M059J (cell line): ENCODE measurements around the gene RBMS2. TPM values are rescaled to one million over a fixed set of nuclear protein-coding genes. Genes with fewer than 3 reads are reported as not detected.

Experiments
- DNase-seq: peaks from one replicate; pipeline ENCODE4 v3.0.0-alpha.2; 2012; ENCODE audit warnings: low read depth
- total RNA-seq: library from RNA; depleted of rRNA; stranded (reverse); fragments of >200 nt; shearing (Covaris generic); gene quantifications from 2 replicates; pipeline ENCODE4 v1.2.3, GENCODE V29; 2014; rRNA removed

RBMS2 gene
- total RNA-seq, 1 experiment from 2014 or later: 14.8 TPM

DNA sequence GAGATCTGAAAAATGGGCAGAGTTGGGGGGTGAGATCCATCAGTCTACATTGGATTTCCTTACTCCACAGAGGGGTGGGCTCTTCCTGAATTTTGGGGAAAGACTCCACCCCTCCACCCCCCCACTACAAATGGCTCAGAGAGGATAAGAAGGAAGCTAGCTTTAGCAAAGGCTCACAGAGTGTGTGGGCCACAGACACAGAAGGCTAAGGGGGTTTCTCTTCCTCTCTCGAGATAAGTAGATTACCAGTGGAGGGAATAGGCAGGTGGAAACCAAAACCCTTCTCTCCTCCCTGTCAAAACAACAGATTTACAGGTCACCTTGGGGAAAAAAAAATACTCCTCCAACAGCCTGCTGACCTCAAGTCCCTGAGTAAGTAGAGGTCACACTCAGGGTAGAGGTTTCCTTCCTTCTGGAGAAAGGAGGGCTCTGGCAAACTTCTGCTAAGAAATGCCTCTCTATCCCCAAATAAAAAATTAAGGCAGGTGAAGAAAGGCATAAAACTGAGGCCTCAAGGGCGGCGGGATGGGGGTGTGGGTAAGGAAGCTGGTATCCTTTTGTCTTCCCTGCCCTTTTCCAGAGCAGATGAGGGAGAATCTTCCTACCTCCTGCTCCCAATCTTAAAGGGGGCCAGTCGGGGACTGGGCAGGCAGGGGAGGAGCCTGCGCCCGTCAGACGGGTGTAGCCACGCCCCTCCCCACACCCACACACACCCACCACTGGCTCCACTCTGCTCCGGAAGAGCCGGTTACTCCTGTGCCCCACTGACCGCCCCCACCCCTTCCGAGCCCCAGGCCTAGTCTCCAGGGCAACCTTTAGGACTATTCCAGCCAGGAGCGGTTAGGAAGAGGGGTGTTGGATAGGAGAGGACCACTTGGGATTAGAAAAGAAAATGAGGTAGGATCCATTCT lies 110.4 kb downstream of the RBMS2 start:
- peak; percentile 12 for DNase-seq

DNA sequence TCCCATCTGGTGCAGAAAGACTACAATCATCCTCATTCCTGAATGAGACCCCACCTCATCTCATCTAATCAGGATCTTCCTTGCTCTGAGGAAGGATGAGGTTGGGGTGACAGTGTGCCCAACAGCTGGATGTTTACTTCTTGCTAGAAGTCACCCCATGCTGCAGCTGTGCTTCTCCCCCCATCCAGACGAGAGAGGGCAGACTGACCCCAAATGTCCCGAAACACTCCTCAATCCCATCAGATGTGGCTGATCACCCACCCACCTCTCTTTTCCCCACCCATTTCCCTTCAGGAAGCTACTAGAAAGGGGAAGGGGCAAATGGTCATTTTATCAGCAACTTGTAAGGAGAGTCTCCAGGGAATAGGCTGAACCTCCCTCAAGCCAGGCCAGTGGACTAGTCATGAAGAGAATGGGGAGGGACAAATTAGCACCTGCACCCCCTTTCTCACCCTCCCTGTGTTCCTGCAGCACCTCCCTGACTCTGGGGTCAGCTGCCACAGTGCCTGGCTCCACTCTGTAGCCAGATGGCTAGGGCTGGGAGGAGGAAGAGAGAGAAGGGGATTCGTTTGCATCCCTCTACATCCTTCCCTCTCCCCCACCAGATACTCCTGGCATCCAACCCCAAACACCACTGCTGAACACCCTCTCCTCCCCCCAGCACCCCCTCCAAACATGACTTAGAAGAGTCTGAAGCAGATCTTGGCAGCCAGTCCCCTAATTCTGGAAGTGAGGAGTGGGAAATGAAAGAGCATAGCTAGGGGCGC lies 111.3 kb downstream of the RBMS2 start:
- no peak for DNase-seq

DNA sequence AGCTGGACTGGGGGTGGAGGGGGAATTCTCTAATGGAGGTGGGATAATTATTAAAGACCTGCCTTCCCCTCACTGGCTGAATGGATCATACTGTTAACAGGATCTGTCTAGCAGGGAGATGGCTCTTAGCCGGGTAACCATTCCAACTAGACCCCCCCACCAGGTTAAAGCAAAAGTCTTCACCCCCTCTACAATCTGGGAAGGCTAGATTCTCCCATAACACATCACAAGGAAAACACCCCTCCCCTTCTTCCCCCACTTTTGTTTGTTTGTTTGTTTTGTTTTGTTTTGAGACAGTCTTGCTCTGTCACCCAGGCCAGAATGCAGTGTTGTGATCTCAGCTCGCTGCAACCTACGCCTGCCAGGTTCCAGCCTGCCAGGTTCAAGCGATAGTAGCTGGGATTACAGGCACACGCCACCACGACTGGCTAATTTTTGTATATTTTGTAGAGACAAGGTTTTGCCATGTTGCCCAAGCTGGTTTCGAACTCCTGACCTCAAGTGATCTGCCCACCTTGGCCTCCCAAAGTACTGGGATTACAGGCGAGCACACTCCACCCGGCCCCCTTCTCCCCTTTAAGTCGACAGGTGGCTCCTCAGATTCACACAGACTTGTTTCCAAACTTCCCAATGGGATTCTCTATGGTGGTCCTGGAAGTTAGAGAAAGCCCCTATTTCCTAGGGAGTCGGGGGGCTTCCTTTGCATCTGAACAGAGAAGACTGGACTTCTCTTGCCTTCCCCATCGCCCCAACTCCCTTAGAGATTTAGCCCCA lies 112.0 kb downstream of the RBMS2 start:
- no peak for DNase-seq

DNA sequence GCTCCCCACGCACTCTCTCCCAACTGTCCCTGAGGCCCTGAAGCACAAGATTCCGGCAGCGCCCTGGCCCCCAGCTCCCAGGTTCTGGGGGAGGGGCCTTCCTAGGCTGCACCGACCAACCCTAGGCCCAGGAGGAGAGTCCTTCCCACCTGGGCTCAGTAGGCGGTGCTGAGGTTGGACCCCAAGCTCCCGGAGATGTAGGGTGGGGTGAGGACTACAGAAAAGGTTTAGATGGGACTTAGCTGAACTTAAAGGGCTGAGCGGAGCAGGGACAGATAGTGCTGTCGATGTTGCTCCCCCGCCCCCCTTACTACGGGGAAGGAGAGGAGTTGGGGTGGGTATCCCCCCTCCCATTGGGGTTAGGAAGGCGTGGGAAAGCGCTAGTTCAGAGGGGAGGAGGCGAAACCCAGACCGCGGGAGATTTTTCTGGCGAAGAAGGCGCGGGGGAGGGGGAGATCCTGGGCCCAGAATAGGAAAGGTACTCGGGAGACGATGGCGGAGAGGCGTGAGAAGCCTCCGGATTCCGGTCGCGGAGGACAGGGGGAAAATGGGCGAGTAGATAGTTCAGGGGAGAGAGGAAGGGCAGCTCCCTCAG lies 112.7 kb downstream of the RBMS2 start:
- DNase-seq: peak; percentile 18

DNA sequence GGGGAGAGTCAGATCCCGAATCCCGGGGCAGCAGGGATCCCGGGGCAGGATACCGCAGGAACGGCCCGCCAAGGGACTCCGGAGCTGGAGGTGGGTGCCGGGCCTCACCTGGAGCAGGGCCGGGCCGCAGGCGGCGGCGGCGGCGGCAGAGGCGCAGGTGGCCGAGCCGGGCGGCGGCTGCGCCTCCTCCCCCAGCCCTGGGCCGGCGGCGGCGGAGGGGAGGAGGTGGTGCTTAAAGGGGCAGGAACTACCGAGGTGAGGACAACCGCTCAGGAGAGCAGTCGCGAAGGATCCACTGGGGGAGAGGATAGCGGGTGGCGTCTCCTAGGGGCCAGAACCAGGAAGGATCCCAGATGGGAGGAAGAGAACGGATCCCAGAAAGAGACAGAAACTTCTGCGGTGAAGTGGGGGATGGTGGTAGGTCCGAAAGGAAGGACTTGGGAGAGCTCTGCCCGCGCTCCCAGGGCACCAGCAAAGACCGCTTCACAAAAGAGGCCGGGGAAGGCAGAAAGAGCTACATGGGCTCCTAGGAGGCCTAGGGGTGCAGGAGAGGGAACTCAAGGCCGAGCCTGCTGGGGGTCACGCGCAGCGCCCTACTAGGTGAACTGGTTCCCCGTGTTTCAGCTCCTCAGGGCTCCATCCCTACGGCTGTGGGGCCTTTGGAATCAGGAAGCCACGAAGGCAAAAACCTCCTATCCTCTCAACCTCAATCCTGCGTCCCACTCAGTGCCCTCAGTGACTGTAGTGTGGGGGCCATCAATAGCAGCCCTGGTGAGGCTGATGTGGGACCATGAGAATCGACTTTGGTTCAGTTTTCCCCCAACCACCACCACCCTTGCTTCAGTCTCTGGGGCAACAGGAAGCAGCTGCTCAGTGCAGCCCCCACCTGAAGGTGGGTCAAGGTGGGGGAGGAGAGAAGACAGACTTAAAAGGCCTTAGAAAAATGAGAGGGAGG lies 113.5 kb downstream of the RBMS2 start:
- DNase-seq: peak; percentile 91

DNA sequence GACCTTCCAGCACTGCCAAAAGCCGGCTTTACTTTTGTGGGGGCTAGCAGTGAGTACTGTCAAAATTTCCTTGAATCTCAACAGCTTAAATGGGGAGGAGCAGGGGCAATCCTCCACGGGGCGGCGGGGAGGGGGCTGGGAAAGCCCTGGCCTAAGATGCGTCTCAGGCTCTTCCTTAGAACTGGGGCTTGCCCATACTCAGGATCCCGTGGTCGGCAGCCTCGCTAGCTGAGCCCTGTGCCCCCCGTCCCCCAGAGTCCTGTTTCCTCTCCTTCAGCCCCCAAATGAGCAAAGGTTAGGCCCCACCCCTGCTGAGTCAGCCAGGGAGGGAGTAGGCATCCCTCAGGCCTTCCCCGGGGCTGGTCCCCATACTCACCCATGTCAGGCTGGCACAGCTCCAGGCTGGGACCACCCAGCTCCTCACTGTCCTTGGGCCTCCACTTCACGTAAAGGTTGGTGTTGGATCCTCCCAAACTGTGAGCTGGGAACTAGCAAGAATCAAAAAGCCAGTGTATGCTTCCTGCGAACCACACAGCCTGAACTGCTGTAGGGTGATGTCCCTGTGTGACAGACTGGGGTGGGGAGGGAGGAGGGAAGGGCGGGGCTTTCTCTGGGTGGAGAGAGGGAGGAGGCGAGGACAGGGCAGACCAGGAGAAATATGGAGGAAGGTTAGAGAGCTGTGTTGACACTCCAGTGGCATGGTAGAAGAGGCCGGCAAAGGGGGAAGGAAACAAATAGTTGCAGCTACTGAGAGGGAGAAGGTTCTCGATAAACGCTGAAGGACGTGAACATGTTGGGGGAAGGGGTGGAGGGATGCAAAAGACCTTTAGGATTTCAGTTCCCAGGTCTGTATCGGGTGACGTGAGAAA lies 114.4 kb downstream of the RBMS2 start:
- peak; percentile 87 for DNase-seq

DNA sequence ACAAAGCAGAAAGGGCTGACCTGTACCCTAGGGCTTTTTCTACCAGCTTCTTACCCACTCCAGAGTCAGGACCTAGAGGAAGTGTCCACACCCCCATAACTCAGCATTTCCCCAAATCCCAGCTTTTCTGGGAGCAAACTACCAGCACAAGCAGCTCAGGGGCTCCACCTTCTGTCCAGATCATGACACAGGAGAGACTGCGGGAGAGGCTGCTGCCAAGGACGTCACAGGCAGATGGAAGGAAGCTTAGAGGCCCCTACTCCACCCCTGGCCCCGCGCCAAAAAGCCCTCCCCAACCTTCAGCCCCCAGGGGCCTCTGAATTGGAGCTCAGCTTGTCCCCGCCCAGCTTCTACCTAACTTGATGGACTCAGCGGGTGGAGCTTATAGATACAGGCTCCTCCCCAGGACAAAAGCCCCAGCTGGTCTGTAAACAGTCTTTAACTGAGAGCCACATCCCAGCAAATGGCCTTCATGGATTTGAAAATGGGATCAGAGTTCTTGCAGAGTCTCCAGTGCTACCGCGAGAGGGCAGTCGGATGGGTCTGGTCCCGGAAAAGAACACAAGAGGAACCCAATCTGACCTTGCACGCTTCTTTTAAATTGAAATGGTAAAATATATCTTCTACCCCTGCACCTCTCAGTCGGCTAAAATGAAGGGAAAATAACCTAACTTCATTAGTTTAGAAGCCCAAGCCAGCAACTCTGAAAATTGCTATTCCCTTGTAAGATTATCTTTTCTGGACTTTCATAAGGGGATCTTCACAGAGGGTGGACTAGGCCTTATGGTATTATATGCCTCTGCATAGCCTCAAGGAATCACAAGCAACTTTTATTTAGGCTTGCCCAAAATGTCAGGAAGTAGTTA lies 115.3 kb downstream of the RBMS2 start:
- peak; percentile 99 for DNase-seq

DNA sequence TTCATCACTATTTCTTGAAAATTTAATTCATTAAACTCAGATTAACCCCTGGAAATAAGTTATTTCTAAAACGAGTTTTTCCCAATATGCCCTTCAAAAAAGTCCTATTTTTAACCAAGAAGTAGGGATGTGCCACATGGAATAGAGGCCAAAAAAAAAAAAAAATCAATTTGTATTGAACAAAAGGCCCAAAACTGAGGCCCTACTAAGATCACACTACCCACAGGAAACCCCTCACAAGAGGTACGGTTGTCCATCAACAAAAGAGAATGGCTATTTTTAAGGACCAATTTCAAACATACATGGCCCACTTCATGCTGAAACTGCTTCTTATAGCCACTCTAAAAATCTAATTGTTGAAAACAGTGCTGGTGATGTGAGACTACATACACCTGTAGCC lies 116.0 kb downstream of the RBMS2 start:
- no peak for DNase-seq

DNA sequence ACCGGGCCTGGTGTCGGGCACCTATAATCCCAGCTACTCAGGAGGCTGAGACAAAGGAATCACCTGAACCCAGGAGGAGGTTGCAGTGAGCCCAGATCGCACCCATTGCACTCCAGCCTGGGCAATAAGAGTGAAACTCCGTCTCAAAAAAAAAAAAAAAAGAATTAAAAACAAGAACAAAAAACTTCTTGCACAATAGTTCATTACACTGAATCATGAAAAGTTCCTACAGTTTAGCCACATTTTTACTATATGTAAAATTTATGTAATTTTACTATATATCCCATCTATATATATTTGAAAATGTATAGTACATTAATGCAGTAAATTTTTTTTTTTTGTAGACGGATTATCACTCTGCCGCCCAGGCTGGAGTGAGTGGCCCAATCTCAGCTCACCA lies 119.6 kb downstream of the RBMS2 start:
- no peak for DNase-seq

DNA sequence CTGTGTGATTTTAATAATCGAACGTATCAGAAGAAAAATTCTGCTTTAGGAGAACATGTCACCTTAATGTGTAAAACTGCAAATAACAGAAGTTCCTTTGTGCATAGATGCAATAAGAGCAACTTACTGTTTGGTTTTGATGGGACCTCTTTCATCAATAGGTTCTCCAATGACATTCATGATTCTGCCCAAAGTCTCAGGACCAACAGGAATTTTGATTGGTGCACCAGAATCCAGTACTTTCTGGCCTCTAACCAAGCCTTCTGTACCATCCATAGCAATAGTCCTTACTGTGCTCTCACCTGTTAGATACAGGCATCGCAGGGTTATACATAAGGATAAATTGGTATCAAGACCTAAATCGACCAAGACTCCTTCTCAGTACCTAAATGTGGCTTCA lies 123.0 kb downstream of the RBMS2 start:
- DNase-seq: no peak

DNA sequence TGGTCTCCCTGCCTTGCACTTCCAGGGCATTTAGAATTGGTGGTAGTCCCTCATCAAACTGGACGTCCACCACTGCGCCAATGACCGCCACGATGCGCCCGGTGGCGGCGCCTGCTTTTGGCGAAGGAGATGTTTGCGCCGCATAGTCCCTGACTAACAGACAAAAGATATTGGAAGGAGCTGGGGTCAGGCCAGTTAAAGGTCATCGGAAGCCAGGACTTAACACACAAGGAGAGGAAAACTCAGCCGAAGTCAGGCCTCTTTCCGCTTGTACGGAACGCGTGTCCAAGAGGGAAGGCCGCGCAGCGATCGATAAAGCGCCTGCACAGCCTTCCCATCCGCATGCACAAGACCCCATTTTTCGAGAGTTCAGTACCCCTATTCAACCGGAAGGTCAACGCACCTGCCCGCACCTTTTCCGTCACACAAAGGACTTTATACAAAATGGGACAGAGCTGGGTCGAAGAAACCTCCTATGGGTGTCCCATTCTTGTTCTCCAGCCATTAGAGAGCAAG lies 123.6 kb downstream of the RBMS2 start:
- DNase-seq: peak; percentile 20

Other genes starting within 250 kb of the RBMS2 start
- gene CS, start 221.5 kb upstream of the RBMS2 start, total RNA-seq: 120 and 153 TPM in 2 replicates
- gene CNPY2, start 205.8 kb upstream of the RBMS2 start, total RNA-seq: 182 and 223 TPM in 2 replicates
- 5.1 and 10.2 TPM in 2 replicates for gene PAN2, start 187.8 kb upstream of the RBMS2 start, total RNA-seq
- not detected in 2 replicates for gene IL23A, start 182.9 kb upstream of the RBMS2 start, total RNA-seq
- gene STAT2, start 161.7 kb upstream of the RBMS2 start, total RNA-seq: 354 and 382 TPM in 2 replicates
- gene APOF, start 159.0 kb upstream of the RBMS2 start, total RNA-seq: not detected in 2 replicates
- gene TIMELESS, start 72.4 kb upstream of the RBMS2 start, total RNA-seq: 6.5 and 11.9 TPM in 2 replicates
- gene MIP, start 67.2 kb upstream of the RBMS2 start, total RNA-seq: 0.15 TPM in 1 of 2 replicates, not detected in the other
- gene SPRYD4, start 53.2 kb upstream of the RBMS2 start, total RNA-seq: 1.3 and 1.4 TPM in 2 replicates
- gene GLS2, start 33.7 kb upstream of the RBMS2 start, total RNA-seq: 0.32 TPM in 1 of 2 replicates, not detected in the other
- 24.0 and 29.0 TPM in 2 replicates for gene BAZ2A, start 108.5 kb downstream of the RBMS2 start, total RNA-seq
- gene ATP5F1B, start 124.2 kb downstream of the RBMS2 start, total RNA-seq: 559 and 577 TPM in 2 replicates
- gene PTGES3, start 166.5 kb downstream of the RBMS2 start, total RNA-seq: 112 and 181 TPM in 2 replicates
- 1,267 and 1,373 TPM in 2 replicates for gene NACA, start 203.5 kb downstream of the RBMS2 start, total RNA-seq
- 51.0 and 52.5 TPM in 2 replicates for gene PRIM1, start 230.5 kb downstream of the RBMS2 start, total RNA-seq
- gene HSD17B6, start 241.5 kb downstream of the RBMS2 start, total RNA-seq: 0.84 and 1.5 TPM in 2 replicates